NOMO-1 treated with dmso at 0.1 percent for 144 hours (cell line): ENCODE measurements around the gene GALNT14.

Experiments
- DNase-seq: peaks from one replicate; lab custom pipeline; 2025; ENCODE audit not compliant: unreplicated experiment; lab: John Stamatoyannopoulos, UW

Gene GALNT14

GRCh38 chr2:30949435-30949834 is 188.8 kb downstream of the GALNT14 start:
- DNase-seq, result no peak

GRCh38 chr2:30948857-30949256 is 189.4 kb downstream of the GALNT14 start:
- DNase-seq, result no peak

DNA sequence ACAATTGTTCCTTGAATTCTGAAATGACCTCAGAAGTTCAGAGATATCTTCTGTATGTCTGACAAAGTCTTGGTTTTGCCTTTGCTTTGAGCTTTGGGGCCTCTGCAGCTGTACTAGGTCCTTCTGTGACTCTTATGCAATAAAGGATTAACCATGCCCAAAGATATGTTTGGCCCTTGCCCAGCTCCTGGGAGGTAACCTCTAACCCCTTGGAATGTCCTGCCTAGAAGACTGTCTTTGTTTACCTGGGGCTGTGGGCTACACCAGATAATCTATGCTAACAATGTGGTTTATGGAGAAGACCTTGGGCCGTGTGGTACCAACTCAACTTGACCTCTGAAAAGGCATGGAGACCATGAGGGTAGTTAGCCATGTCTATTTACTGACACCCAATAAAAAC is 190.1 kb downstream of the GALNT14 start:
- DNase-seq, result no peak

DNA sequence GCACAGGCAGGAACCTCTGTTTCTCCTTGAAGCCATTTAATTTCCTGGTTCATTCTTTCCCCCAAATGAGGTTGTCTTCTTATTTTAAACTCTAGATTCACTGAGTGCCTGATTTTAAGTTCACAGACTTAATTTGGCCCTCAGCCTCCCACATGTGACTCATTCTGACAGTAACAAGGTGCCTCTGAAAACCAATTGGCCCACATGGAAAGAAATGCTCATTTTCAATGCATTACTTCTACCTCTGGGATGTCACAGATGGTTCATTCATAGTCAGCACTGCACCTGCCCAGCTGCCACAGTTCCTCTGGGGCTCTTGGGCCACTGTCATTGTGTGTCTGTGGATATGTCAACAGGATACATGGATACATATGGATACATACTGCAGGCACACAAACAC is 190.6 kb downstream of the GALNT14 start:
- no peak for DNase-seq

DNA sequence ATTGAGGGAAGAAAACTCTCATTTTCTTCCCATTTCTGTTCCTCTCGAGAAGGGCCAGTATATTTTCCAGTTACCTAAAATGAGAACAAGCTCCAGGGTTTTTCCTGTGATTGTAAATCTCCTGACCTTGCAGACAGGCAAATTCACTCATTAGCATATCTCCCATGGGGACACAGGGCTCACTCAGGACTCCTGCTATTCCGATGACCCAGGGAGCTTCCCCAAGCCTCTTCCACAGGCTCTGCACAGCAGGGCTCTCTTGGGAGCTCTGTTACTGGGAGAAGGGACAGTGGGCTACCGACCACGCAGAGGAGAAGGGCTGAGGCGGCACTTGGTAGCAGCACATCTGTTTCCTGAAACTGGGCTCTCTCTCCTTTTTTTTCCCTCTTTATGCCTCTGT is 195.8 kb downstream of the GALNT14 start:
- no peak for DNase-seq

DNA sequence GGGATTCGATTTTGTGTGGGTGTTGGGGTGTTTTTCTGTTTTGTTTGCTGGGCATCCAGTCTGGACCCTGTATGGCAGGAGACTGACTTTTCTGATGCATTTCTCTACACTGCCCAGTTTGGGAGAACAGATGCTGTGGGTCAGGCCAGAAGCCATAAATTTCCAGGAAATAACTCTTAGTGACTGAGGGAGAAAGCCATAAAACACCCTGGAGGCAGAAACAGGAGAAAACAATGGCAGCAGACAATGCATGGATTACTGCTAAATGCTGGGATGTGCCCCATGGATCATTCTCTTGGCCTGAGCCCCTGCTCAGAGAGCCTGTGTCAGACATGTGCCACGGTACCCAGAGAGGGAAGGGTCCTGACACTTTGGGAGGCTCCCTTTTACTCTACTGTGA is 197.4 kb downstream of the GALNT14 start:
- no peak for DNase-seq

GRCh38 chr2:30939364-30939763 is 198.9 kb downstream of the GALNT14 start:
- DNase-seq, result no peak

GRCh38 chr2:30938196-30938595 is 200.0 kb downstream of the GALNT14 start:
- DNase-seq, result no peak

- no peak for DNase-seq
Observed at GRCh38 chr2:30936977-30937376, 201.3 kb downstream of the GALNT14 start.

GRCh38 chr2:30935795-30936194 is 202.4 kb downstream of the GALNT14 start:
- no peak for DNase-seq

DNA sequence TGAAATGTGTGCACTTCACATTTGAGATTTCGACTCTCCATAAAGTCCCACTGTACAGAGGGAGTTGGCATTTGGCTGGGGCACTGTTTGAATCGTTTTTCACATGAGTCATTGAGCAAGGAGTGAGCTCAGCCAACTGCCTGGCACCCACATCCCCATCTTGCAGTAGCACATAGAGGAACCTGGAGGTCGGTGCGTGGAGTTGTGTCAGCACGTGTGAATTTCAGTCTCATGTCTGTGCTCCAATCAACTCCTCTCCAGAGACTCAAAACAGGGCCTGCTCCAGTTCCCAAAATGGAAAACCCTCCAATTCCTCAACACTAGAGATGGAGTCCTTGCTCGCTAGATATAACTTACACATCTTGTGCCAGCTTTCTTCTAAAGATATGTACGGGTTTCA is 204.2 kb downstream of the GALNT14 start:
- no peak for DNase-seq

DNA sequence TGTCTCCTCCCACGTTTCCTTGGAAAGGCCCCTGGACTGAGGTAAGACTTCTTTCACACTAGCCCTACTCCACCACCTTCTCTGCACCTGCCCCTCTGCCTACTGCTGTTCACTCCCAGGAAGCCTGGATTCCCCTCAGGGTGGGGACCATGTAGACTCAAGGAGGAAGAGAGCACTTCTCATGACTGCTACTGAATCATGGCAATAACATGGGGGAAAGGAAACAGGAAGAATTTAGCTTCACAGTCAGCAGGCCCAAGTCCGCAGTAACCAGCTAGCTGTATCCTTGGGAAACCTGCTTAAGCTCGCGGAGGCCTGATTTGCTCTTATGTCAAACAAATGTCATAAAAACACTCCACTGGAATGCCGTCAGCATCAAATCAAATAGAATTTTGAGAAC is 204.7 kb downstream of the GALNT14 start:
- DNase-seq, result no peak

GRCh38 chr2:30932870-30933269 is 205.4 kb downstream of the GALNT14 start:
- DNase-seq, result no peak

DNA sequence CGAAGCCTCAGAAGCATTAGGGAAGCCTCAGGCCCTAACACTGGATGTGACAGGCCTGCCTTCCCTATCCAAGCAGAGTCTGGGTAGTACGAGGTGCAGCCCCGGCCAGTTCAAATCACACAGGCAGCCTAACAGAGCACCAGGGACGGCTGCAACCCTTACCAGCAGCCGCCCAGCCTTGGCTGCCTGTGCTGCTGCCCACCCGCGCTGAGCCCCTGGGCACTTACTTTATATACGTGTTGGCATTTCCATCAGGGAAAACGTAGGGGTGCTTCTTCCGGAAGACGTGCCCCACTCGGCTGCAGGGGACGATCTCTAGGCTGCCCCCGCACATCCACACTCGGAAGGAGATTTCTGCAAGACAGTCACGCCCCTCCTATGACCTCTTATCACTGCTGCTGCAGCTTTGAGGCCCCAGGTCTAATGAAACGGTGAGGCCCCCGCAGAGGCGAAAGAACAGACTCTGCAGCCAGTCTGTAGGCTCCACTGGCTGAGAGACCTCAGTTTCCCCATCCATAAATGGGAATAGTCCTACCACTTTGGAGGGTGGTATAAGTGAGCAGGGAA is 206.3 kb downstream of the GALNT14 start:
- no peak for DNase-seq

GRCh38 chr2:30930716-30931115 is 207.5 kb downstream of the GALNT14 start:
- DNase-seq, result no peak

GRCh38 chr2:30927465-30928075 is 210.7 kb downstream of the GALNT14 start:
- no peak for DNase-seq

- no peak for DNase-seq
Observed at GRCh38 chr2:30926606-30927005, 211.6 kb downstream of the GALNT14 start.

DNA sequence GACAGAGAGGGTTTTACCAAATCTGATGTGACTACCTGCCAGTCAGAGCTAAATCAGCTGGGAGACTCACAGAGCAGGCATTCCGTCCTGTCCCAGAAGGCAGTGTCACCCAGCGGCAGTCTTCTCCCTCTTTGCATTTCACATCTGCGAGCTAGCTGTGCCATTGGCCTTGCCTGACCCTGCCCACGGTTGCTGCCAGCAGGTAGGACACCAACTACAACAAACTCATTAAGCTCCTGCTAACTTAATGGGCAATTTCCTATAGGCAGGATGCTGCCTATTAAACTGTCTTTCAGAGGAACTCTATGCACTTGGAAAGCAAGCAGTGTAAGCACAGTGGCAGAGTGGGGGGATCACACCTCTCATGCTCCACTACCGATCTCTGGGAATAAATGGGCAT is 214.6 kb downstream of the GALNT14 start:
- DNase-seq, result no peak

DNA sequence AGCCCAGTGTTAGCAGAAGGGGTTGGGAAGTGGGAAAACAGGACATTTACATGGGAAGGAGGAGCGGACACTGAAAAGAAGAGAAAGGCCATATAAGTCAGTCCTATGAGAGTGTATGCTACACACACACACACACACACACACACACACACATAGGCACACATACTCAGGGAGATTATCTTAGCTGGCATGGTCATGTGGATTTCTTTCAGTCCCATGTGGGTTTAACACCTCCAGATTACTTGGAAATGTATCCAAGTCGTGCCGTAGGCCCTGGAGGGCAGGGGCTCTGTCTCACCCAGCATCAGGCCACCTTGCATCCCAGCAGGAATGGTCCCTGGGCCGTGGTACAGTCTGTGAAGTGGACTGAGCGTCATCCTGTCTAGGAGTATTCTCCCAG is 217.7 kb downstream of the GALNT14 start:
- no peak for DNase-seq

- no peak for DNase-seq
Observed at GRCh38 chr2:30915486-30915885, 222.8 kb downstream of the GALNT14 start.

- no peak for DNase-seq
Observed at GRCh38 chr2:30914456-30914855, 223.8 kb downstream of the GALNT14 start.

GRCh38 chr2:30912056-30912455 is 226.2 kb downstream of the GALNT14 start:
- no peak for DNase-seq

DNA sequence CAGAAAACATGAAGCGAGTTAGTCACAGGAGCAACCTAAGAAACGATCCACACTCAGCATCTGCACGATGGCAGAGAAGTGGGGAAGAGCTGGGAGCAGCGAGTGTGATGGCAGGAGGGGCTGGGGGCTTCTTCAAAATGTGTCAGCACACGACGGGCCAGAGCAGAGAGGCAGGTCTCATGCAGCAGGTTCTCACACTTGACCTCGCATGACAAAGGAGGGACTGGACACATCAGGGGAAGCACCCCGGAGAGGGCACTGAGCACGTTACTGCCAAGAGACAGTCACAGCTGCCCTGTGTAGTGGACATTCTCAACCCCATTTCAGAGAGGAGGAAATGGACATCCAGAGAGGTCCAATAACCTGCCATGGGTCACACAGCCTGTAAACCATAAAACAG is 226.9 kb downstream of the GALNT14 start:
- DNase-seq, result no peak
